ENCODE data around the gene ZNF24. TPM values are rescaled to one million over a fixed set of nuclear protein-coding genes. Genes with fewer than 3 reads are reported as not detected.

The ZNF24 gene
- total RNA-seq, 1 experiment from 2014 or later = 46.8 TPM

- ChIA-PET CTCF (no interaction called here), POLR2A (no interaction called here)
- ATAC-seq = no peak
- no peak overlapping the region for H3K4me3 ChIP-seq (ENCODE audit: low read depth in 2 of 2, low read length in 2 of 2)
- DNase-seq (ENCODE audit: low read depth, low spot score) = no peak
- TF ChIP-seq POLR2AphosphoS5 (IDR thresholded peaks at IDR 0.05; ENCODE audit: low read depth, low read length) = no peak
- no TSS peak for BruUV-seq (replicated peaks)
- no peak overlapping the region for H3K27ac ChIP-seq (ENCODE audit: low read length)
- no peaks in the 10 kb centered on the region for H3K27me3 ChIP-seq (ENCODE audit: control insufficient read depth, insufficient read depth, low read length)
- in situ Hi-C loops (cut with HindIII; ENCODE audit: low pct_unique_long_range_greater_than_20kb, low sequenced_read_pairs) (no loop called here), intact Hi-C loops (cut with micrococcal nuclease; ENCODE audit: unreplicated experiment) (no loop called here)
- H3K36me3 ChIP-seq (ENCODE audit: control insufficient read depth, insufficient read depth, low read length) = no peaks in the 10 kb centered on the region
- no peaks in the 10 kb centered on the region for H3K4me1 ChIP-seq (ENCODE audit: control insufficient read depth, insufficient read depth, low read length)
- H3K9me3 ChIP-seq (ENCODE audit: control insufficient read depth, insufficient read depth, low read depth, low read length) = no peaks in the 10 kb centered on the region
These were observed 48.2 kb upstream of the ZNF24 start for GRCh38 chr18:35392375-35392774.

GRCh38 chr18:35390951-35391700, 46.9 kb upstream of the ZNF24 start:
- ChIA-PET CTCF (no interaction called here), POLR2A (interaction anchor here (0.7 kb wide), 1 partner anchor 146 kb away, joined by 3 read pairs; no protein-coding TSS in a partner anchor)
- Histone ChIP-seq H3K4me1 (ENCODE audit: control insufficient read depth, insufficient read depth, low read length) (peaks cover 2% of the 10 kb centered on the region; the same call in 1 of the 2 replicates), H3K9me3 (ENCODE audit: control insufficient read depth, insufficient read depth, low read depth, low read length) (no peaks in the 10 kb centered on the region), H3K36me3 (ENCODE audit: control insufficient read depth, insufficient read depth, low read length) (no peaks in the 10 kb centered on the region), H3K27me3 (ENCODE audit: control insufficient read depth, insufficient read depth, low read length) (no peaks in the 10 kb centered on the region), H3K27ac (ENCODE audit: low read length) (no peak overlapping the region), H3K4me3 (ENCODE audit: low read depth in 2 of 2, low read length in 2 of 2) (no peak overlapping the region)
- BruUV-seq (replicated peaks) = no TSS peak
- intact Hi-C loops (cut with micrococcal nuclease; ENCODE audit: unreplicated experiment) = no loop called here
- ATAC-seq (no peak), DNase-seq (ENCODE audit: low read depth, low spot score) (no peak)
- in situ Hi-C loops (cut with HindIII; ENCODE audit: low pct_unique_long_range_greater_than_20kb, low sequenced_read_pairs) = no loop called here
- TF ChIP-seq SIN3A (IDR thresholded peaks at IDR 0.05; ENCODE audit: borderline replicate concordance, insufficient read depth, low read depth, low read length) = no peak
- TF ChIP-seq TCF7L2 (IDR thresholded peaks at IDR 0.05; ENCODE audit: low read depth, low read length) = no peak
- TF ChIP-seq, protein P1, sequence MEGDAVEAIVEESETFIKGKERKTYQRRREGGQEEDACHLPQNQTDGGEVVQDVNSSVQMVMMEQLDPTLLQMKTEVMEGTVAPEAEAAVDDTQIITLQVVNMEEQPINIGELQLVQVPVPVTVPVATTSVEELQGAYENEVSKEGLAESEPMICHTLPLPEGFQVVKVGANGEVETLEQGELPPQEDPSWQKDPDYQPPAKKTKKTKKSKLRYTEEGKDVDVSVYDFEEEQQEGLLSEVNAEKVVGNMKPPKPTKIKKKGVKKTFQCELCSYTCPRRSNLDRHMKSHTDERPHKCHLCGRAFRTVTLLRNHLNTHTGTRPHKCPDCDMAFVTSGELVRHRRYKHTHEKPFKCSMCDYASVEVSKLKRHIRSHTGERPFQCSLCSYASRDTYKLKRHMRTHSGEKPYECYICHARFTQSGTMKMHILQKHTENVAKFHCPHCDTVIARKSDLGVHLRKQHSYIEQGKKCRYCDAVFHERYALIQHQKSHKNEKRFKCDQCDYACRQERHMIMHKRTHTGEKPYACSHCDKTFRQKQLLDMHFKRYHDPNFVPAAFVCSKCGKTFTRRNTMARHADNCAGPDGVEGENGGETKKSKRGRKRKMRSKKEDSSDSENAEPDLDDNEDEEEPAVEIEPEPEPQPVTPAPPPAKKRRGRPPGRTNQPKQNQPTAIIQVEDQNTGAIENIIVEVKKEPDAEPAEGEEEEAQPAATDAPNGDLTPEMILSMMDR (IDR thresholded peaks at IDR 0.05) = no peak
- TF ChIP-seq, protein P2, sequence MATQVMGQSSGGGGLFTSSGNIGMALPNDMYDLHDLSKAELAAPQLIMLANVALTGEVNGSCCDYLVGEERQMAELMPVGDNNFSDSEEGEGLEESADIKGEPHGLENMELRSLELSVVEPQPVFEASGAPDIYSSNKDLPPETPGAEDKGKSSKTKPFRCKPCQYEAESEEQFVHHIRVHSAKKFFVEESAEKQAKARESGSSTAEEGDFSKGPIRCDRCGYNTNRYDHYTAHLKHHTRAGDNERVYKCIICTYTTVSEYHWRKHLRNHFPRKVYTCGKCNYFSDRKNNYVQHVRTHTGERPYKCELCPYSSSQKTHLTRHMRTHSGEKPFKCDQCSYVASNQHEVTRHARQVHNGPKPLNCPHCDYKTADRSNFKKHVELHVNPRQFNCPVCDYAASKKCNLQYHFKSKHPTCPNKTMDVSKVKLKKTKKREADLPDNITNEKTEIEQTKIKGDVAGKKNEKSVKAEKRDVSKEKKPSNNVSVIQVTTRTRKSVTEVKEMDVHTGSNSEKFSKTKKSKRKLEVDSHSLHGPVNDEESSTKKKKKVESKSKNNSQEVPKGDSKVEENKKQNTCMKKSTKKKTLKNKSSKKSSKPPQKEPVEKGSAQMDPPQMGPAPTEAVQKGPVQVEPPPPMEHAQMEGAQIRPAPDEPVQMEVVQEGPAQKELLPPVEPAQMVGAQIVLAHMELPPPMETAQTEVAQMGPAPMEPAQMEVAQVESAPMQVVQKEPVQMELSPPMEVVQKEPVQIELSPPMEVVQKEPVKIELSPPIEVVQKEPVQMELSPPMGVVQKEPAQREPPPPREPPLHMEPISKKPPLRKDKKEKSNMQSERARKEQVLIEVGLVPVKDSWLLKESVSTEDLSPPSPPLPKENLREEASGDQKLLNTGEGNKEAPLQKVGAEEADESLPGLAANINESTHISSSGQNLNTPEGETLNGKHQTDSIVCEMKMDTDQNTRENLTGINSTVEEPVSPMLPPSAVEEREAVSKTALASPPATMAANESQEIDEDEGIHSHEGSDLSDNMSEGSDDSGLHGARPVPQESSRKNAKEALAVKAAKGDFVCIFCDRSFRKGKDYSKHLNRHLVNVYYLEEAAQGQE (IDR thresholded peaks at IDR 0.05; ENCODE audit: insufficient read depth in 1 of 2, low read depth in 2 of 2, low read length in 1 of 2) = no peak
- TF ChIP-seq POLR2AphosphoS5 (IDR thresholded peaks at IDR 0.05; ENCODE audit: low read depth, low read length) = no peak

GRCh38 chr18:35389095-35389618, 44.9 kb upstream of the ZNF24 start:
- no peak for ATAC-seq
- no peak for DNase-seq (ENCODE audit: low read depth, low spot score)
- ChIA-PET POLR2A (no interaction called here), CTCF (no interaction called here)
- H3K4me3 ChIP-seq (ENCODE audit: low read depth in 2 of 2, low read length in 2 of 2) = no peak overlapping the region
- no peaks in the 10 kb centered on the region for H3K36me3 ChIP-seq (ENCODE audit: control insufficient read depth, insufficient read depth, low read length)
- no TSS peak for BruUV-seq (replicated peaks)
- H3K9me3 ChIP-seq (ENCODE audit: control insufficient read depth, insufficient read depth, low read depth, low read length) = no peaks in the 10 kb centered on the region
- H3K4me1 ChIP-seq (ENCODE audit: control insufficient read depth, insufficient read depth, low read length) = peaks cover 2% of the 10 kb centered on the region; the same call in 1 of the 2 replicates
- in situ Hi-C loops (cut with HindIII; ENCODE audit: low pct_unique_long_range_greater_than_20kb, low sequenced_read_pairs) (no loop called here), intact Hi-C loops (cut with micrococcal nuclease; ENCODE audit: unreplicated experiment) (no loop called here)
- H3K27ac ChIP-seq (ENCODE audit: low read length) = no peak overlapping the region
- TF ChIP-seq TCF7L2 (IDR thresholded peaks at IDR 0.05; ENCODE audit: low read depth, low read length) (no peak), POLR2AphosphoS5 (IDR thresholded peaks at IDR 0.05; ENCODE audit: low read depth, low read length) (no peak), SIN3A (IDR thresholded peaks at IDR 0.05; ENCODE audit: borderline replicate concordance, insufficient read depth, low read depth, low read length) (no peak)
- TF ChIP-seq, protein P1 (IDR thresholded peaks at IDR 0.05) = no peak
- TF ChIP-seq, protein P2 (IDR thresholded peaks at IDR 0.05; ENCODE audit: insufficient read depth in 1 of 2, low read depth in 2 of 2, low read length in 1 of 2) = no peak
- no peaks in the 10 kb centered on the region for H3K27me3 ChIP-seq (ENCODE audit: control insufficient read depth, insufficient read depth, low read length)

Measured in Panc1 (cell line).